GM18526 (cell line): Measurements from ENCODE around the gene ITGB4.

Experiments
- POLR2A ChIP-seq: IDR thresholded peaks from 3 replicates; pipeline ENCODE4 v1.6.1; 2011; ENCODE audit not compliant: insufficient read length; ENCODE audit errors: extremely low read depth

The ITGB4 gene

GRCh38 chr17:75720656-75721462 lies at the start of gene ITGB4:
ITGB4 (plus strand) TSS chr17:75721459; CDS start chr17:75724704, 3,245 bp downstream.
- TF ChIP-seq POLR2A: no peak

GRCh38 chr17:75672011-75672410 lies 49.2 kb upstream of the ITGB4 start:
- no peak for TF ChIP-seq POLR2A

DNA sequence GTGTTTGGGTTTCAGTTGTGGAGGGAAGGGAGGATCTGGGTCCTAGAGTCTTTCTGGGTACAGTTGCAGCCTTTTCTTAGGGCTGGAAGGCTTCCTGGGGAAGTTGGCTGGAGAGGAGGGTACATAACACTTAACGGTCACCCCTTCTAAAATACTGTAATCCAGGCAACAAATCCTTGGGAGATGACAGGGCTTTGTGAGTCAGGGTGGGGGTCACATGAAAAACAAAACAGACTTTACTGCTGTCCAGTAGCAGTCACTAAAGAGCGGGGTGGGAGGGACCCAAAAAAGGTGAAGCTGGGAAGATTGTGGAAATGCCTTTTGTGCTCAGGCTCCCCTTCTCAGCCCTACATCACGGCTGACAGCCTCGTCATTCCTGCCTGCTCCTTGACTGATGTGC lies 47.8 kb upstream of the ITGB4 start:
- no peak for TF ChIP-seq POLR2A

- TF ChIP-seq POLR2A: no peak
Measured at GRCh38 chr17:75676461-75676860, 44.8 kb upstream of the ITGB4 start.

DNA sequence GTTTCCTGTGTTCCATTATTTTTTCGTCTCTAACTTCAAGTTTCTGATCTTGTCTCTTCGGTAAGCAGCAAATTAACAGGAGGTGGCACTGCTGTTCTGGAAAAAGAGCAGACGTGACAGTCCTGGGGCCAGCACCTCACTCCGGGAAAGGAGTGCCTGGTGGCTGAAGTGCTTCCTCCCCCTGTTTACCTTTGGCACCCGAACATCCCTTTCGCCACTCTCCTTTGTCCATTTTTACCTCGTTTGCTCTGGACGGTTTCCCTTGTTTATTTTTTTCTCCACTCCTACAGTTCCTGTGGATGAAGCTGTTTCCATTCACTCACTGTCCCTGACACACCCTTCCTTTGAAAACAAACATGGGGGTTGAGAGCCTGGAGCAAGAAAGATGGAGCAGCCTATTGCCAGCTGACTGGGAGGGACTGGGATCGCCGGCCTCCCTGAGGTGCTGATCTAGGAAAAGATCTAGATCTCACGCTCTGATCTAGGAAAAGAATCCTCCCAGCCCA lies 41.5 kb upstream of the ITGB4 start:
- no peak for TF ChIP-seq POLR2A

DNA sequence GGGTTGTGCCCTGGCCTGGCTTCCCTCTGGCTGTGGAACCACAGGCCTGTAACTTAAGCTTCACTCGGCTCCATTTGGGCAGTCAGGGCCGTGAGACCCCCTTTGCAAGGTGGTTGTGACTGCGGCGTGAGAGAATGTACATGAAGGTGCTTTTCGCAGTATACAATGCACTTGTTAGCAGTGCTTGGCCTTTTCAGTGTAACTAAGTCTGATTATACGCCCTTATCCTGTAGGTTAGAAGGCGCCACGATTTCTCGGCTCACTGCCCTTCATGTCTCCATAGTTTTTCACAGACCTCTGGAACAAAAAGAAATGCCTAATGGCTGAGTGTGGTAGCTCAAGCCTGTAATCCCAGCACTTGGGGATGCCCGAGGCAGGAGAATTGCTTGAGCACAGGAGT lies 40.8 kb upstream of the ITGB4 start:
- no peak for TF ChIP-seq POLR2A

- no peak for TF ChIP-seq POLR2A
Measured at GRCh38 chr17:75681289-75681688, 40.0 kb upstream of the ITGB4 start.

DNA sequence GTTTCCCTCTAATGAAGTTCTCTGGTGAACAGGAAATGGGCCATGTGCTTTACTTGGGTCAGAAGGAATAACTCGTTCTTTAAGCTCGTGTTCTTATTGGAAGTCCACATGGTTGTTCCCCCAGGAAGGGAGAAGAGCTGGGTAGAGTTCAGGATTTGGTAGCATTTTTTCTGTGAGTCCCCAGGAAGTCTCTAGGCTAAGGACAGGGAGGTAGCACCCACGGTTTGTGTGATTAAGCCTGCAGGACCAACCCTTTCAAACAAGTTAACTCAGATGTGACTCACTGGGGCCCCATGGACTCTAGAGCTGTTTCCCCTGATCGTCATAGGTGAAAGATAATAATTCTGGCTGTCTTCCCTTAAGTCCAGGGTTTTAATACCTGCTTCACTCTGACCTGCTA lies 37.7 kb upstream of the ITGB4 start:
- no peak for TF ChIP-seq POLR2A

- no peak for TF ChIP-seq POLR2A
Measured at GRCh38 chr17:75684249-75684648, 37.0 kb upstream of the ITGB4 start.

GRCh38 chr17:75684924-75685323 lies 36.3 kb upstream of the ITGB4 start:
- no peak for TF ChIP-seq POLR2A

DNA sequence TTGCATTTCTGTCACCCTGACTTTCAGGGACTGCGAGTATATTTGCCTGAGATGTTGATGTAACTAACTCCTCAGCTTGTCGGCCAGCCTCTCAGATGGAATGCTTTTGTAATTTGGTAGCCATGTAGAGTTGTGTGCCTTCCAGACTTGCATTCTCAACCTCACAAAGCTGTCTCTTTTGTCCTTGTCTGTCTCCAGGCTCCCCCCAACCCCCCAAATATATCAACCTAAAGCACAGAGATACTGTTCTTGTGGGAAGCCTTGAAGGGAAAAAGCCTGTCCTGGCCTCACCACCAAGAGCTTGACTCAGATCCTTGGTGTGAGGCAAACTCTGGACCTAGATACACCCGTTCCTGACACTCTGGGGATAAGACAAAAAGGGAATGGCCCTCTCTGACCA lies 35.8 kb upstream of the ITGB4 start:
- no peak for TF ChIP-seq POLR2A

DNA sequence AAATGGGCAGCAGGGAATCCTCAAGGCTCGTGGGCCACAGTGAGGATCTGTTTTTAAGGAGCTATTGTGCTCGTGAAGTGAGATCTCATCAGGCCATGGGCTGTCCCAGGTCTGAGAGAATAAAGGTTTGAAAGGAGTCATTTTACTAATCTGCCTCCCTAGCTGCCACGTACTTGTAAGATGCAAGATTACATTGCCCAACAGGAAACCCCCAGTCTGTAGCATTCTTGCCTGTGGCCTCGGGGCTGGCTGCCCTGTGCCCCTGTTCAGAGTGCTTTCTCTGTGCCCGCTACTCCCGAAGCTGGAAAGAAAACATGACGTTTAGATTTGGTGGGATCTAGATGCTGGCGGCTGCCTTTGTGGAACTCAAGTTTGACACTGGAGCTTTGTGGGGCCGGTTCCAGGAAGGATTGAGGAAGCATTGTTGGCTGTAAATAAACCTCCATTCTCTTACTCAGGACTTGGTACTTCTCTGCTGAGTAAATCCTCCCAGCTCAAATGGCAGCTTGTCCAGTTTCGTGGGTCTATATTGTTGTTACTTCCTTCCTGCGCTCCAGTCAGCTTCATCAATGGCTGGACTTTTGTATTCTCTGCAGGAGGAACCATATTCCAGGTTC lies 32.9 kb upstream of the ITGB4 start:
- no peak for TF ChIP-seq POLR2A

DNA sequence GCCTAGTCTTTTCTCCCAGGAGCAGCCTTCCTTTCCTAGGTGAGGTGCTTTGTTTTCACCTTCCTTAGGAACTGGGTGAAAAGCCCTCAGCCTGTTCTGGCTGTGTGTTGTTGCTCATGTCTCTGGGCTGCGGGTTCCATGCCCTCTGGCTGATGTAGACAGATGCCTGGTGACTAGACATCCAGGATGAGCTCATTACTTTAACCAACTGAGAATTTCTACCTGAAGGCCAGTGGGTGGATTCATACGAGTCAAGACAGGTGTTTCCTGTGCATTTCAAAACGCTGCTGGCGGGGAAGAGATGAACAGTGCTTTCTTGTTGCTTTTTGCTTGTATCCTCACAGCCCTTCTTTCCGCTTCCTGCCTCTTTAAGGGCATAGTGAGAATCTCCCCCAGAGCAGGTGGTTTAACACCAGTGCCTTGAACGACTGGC lies 31.8 kb upstream of the ITGB4 start:
- TF ChIP-seq POLR2A: no peak

DNA sequence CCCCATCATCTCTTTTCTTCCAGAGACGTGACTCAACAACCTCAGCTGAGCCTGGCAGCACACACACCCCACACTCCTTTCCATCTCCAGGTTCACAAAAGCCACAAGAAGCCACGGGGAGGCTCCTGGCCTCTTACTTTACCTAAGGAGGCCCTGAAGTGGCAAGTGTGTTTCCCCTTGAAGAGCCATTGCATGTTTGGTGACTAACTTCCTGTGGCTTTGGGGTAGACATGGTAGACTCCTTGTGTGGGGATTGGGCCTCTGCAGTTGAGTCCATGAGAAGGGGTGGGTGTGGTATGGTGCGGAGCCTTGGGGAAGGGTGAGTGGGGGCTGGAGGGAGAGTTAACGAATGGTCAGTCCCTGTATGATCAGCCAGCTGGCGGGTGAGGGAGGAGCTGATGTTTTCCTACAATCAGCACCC lies 29.9 kb upstream of the ITGB4 start:
- no peak for TF ChIP-seq POLR2A

- no peak for TF ChIP-seq POLR2A
Measured at GRCh38 chr17:75691801-75692626, 29.2 kb upstream of the ITGB4 start.

- TF ChIP-seq POLR2A: no peak
Measured at GRCh38 chr17:75692976-75693375, 28.3 kb upstream of the ITGB4 start.
